CD4-positive, alpha-beta T cell treated with Interleukin-1 beta for 1 hour (primary cell): ENCODE results near the gene PAX8.

Experiments used
- DNase-seq, 2 donors: peaks; one replicate each; pipeline ENCODE4 v3.0.0-alpha.2; 2020 to 2022

Gene PAX8

GRCh38 chr2:113264713-113265403 lies 13.9 kb downstream of the PAX8 start:
- no peak for DNase-seq

- DNase-seq = no peak
Measured at GRCh38 chr2:113263546-113263945, 15.2 kb downstream of the PAX8 start.

DNA sequence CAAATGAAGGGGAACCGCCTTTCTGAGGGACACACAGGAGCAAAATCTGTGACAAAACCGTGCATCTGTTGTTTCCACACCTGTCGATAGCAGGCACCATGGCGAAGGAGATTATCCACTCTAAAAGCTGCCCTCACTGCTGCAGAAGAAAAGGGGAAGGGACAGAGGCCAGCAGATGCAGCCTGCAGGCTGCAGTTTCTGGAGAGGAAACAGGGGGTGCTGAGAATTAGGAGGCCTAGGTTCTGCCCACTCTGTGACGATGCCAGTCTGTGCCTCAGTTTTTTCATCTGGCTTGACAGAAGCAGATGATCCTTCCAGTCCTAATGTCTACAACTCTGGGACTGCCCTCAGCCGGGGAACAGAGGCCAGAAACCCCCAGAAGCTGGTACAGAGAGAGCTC lies 17.7 kb downstream of the PAX8 start:
- no peak for DNase-seq

DNA sequence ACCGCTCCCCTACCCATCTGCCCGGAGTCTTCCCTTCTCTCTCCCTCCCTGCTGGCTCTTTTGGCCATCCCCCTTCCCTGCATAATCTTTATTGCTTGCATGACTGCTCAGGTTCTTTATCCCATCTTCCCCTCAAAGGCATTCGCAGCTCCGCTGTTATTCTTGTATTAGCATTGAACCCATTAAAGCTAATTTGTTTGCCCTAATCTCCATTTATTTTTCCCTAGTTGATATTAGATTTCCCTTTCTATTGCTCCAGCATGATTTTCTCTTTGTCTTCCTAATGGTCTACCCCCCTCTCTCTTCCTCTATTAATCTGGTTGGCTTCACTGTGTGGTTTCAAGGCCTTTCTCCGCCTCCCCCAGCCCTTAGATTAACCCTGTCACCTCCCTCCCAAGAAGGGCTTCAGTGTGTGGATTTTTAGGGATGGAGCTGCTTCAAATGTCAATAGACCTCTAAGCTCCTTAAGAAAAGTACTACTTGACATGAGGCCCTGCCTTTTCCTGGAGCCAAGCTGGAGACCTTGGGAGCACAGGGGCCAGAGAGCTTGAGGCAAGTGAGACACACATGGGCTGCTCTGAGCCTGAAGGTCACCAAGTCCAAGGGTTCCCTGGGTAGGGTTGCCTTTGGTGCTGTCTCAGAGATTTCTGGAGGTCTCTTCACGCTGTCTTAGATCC lies 20.1 kb downstream of the PAX8 start:
- no peak for DNase-seq

DNA sequence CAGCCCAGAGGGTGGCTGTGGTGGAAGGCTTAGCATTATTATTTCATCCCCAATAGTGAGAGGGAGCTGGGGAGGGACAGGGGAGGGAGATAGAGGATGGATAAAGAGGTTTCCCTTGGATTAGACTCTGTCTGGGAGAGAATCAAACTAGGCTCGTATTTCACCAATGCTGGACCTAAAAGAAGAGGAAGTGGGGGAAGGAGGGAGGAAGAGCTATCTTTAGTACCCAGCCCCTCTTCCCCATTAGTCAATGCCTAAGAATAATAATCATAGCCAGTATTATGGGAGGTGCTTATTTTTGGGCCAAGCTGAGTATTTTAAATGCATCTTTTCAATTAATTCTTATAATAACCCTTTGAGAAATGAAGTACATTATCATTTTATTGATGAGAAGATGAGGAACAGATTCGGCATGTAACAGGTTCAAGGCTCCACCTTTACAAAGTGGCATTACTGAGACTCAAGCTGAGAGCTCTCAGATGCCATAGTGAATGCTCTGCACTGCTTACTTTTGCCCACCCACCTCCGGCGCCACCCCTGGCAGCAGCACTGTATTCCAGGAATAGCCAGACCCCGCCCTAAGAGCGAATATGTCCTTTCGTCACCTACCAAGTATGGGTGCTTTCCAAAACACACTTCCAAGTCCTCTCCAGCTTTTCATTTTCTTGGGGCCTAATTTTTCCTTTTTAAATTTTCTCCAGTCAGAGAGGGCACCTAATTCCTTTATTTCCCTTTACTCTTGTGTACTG lies 21.0 kb downstream of the PAX8 start:
- no peak for DNase-seq

GRCh38 chr2:113255140-113256070 lies 23.3 kb downstream of the PAX8 start:
- DNase-seq = no peak

DNA sequence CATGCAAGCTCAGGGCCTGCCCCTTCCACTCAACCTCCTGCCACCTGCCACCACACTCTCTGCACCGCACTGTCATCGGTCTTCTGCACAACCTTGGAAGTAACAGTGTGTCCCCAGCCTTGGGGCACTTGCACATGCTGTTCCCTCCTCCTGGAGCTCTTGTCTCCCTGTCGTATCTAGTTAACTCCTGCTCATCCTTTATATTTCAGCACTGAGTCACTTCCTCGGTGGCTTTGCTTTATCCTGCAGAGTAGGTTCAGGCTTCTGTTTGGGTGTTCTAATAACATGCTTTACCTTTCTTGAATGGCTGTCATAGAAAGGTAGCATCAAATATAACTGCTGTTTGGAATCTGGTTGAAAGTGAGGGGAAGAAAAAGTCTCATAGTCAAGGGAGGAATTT lies 25.3 kb downstream of the PAX8 start:
- DNase-seq = no peak

DNA sequence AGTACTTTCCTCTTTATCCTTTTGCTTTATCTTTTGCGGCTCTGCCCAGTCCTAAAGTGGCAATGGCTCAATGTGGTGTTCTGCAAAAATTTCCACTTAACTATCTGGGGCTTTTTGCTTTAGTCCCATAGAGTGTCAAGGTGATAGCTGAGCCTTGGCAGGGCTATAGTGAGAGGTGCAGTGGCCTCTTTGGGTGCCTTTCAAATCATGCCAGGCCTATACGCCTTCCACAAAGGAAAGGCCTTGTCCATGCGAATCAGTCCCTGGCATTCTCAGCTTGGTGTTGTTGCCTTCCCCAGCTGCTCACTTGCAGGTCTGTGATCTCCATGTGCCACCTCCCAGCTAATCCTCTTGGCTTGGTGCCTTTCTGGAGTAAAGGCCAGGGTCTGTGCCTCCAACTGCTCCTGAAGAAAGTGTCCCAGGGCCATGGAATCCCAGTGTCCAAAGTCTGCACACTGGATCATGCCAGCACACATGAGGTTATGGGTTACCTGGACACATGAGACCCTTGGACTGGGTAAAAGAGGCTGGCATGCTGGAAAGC lies 26.6 kb downstream of the PAX8 start:
- DNase-seq = no peak

DNA sequence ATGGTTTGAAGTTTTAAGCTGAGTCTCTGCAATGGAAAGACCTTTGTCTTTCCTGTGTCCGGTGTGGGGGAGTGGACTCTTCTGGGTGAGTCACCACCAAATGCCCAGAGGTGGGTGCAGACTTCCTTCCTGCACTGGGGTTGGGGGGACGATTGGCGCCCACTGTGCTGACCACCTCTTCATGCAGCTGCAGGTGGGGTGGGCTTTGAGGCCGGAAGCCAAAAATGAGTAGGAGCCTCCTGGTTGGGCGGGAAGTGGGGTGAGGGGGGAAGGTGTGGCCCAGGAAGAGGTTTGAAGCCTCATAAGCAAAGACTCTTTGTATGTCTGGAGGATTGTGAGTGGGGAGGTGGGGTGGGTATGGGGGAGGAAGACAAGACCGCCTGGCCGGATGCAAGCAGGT lies 27.6 kb downstream of the PAX8 start:
- peak; percentile 11 to 32 for DNase-seq

DNA sequence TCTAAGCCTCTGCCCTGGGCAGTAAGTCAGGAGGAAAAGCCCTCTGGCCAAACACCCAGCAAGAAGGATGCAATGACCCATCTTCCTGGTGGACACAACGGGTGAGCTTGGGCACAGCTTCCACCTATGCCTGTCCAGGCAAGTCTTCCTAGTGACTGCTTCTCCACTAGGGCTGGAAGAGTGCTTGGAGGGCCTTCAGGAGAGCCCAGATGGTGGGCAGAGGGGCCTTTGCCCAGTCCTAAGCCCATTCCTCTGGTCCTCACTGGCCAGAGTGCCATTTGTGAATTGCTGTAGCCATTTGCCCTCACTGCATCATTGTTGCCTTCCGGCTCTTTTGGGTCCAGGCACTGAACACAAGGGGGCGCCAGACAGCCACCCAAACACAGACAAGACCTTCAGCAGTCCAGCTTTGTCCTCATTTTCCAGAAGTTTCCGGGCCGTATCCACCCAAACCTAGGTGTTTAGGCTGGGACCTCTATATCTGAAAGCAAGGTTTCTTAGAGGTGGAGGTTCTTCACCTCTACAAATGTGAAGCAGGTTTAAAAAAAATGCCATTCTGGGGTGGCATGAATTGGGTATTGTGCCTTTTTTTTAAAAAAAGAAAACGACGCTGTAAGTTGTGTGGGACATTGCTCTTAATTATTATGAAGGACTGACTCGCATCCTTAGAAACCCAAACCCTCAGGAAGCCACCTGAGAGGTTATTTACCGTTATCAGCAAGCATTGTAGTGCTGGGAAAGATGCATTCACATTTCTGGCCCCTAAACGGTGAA lies 29.5 kb downstream of the PAX8 start:
- DNase-seq = peak; percentile 75 to 79

DNA sequence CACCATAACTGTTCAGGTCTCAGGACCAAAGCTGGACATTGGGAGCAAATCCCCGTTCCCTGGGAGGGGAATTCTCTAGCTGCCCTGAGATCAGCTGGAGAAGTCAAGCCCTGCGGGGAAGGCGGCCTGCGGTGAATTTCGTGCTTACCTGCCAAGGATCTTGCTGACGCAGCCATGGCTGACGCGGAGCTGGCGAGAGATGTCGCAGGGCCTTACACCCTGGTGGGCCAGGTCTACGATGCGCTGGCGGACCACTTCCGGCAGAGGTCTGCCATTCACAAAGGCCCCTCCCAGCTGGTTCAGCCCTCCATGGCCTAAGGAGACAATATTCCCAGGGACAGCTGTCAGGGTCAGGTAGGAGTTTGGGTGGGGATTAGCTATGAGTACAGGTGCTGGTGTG lies 32.1 kb downstream of the PAX8 start:
- no peak for DNase-seq

- no peak for DNase-seq
Measured at GRCh38 chr2:113245276-113245711, 33.4 kb downstream of the PAX8 start.

DNA sequence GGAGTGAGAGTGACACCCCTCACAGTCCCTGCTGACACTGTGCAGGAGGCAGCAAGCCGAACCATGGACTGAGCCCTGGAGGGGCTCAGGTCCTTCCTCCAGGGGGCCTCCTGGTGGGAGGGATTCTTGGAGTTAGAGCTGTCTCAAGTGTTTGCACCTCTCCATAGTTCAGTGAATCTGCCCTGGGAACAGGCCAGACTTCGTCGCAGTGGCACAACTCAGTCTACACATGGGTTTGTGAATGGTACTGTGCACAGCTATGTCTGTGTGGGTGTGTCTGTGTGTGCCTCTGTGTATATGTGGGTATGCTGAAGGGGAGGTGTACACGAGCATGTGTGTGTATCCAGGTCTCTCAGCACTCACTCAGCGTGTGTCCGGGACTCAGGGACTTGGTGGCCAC lies 36.4 kb downstream of the PAX8 start:
- DNase-seq = no peak

GRCh38 chr2:113240915-113241911 lies 37.5 kb downstream of the PAX8 start:
- DNase-seq = peak in 1 of 2 donors; percentile 63

DNA sequence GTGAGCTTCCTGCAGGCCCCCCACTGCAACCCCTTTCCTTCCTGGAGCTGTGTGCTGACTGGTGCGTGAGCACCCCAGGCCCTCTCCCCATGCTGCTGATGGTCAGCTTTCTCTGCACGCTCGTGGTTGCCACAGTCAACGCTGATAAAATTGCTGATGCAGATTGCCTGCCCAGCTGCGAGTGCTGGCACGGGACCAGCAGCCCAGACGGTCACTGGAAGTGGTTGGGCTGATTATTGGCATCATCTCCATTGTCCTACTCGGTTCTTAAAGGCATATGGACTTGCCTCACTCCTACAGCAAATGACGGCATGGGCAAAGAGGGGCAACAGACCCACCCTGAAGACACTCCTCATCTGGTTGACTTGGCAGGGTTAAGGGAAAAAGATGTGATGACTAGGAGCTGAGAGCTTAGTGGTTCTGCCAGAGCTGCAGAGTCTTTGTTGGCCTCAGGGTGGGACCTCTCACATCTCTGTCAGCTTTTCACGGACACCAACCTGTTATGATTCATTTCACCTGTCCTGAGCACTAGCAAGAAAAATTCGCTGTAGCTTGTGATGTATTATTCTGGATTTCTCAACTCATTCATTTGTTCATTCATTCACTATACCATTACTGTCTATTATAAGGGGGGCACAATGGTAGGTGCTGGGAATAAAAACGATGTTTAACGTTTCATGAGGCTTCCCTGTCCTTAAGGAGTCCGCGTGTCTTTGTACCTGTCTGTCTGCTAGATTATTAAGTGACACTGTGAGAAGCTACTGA lies 38.4 kb downstream of the PAX8 start:
- DNase-seq = no peak

DNA sequence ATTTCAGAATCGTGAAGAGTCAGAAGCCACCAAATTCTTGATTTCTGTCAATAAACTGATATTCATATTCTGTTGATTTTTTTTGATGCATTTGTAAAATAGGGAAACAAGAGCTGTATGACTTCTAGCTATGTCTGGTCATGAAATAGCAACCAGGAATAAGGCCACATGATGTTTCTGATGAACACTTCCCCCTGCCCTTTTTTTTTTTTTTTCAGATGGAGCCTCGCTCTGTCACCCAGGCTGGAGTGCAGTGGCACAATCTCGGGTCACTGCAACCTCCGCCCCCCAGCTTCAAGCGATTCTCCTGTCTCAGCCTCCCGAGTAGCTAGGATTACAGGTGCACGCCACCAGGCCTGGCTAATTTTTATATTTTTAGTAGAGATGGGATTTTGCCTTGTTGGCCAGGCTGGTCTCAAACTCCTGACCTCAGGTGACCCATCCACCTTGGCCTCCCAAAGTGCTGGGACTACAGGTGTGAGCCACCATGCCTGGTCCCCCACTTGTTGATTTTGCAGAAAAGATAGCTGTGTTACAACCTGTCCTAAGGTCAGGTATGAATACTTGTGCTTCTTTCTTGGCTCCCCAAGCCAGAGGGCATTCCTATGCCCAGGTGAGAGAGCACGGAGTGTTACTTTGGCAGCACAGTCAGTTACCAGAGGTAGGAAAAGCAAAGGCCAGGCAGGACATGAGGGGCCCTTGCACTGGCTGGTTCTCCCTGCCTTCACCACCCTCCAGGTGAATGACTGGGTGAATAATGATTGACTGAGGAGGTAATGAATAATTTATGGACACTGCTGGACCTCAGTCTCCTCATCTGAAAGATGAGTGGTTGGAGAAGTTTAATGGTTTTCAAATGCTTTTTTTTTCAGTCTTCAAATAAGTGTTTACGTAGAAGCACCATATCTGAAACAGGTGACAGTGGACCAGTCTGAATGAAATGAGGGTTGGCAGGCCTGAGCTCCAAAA lies 39.6 kb downstream of the PAX8 start:
- DNase-seq = no peak

- no peak for DNase-seq
Measured at GRCh38 chr2:113237604-113238160, 41.0 kb downstream of the PAX8 start.
